HG02884 (cell line): Measurements from ENCODE around the gene PPP1R3E.
"Not testable (repeated sequence)": the region's sequence is repeated elsewhere in the genome, so short reads cannot be mapped to it uniquely, and the experiment has no call there.

ENCODE experiments used
- ATAC-seq: cut with Tn5 transposase; IDR thresholded peaks from one replicate; pipeline ENCODE4 v1.9.1; 2021; ENCODE audit warnings: mild to moderate bottlenecking, moderate library complexity; ENCODE audit not compliant: unreplicated experiment

Gene PPP1R3E

GRCh38 chr14:23302290-23303225 lies at the start of gene PPP1R3E:
Gene PPP1R3E, minus strand, starts transcription at chr14:23302859. Its CDS starts 283 bp downstream, at chr14:23302576.
- peak; percentile 31 for ATAC-seq

GRCh38 chr14:23351681-23352505 lies 49.2 kb upstream of the PPP1R3E start:
- ATAC-seq, result no peak

GRCh38 chr14:23349156-23349845 lies 46.6 kb upstream of the PPP1R3E start:
- no peak for ATAC-seq

- no peak for ATAC-seq
These were observed 45.6 kb upstream of the PPP1R3E start for GRCh38 chr14:23348297-23348655.

GRCh38 chr14:23347406-23348296 lies 45.0 kb upstream of the PPP1R3E start:
- ATAC-seq, result no peak

GRCh38 chr14:23346693-23347405 lies 44.2 kb upstream of the PPP1R3E start:
- no peak for ATAC-seq

GRCh38 chr14:23345987-23346692 lies 43.5 kb upstream of the PPP1R3E start:
- ATAC-seq, result no peak

- ATAC-seq, result no peak
These were observed 41.8 kb upstream of the PPP1R3E start for GRCh38 chr14:23344481-23344880.

GRCh38 chr14:23339506-23340268 lies 37.0 kb upstream of the PPP1R3E start:
- ATAC-seq, result no peak

- ATAC-seq, result no peak
These were observed 33.0 kb upstream of the PPP1R3E start for GRCh38 chr14:23335623-23336022.

- no peak for ATAC-seq
These were observed 25.5 kb upstream of the PPP1R3E start for GRCh38 chr14:23327947-23328744.

- ATAC-seq, result no peak
These were observed 24.1 kb upstream of the PPP1R3E start for GRCh38 chr14:23326491-23327332.

GRCh38 chr14:23325746-23326145 lies 23.1 kb upstream of the PPP1R3E start:
- not testable (repeated sequence) for ATAC-seq

- no peak for ATAC-seq
These were observed 22.3 kb upstream of the PPP1R3E start for GRCh38 chr14:23324993-23325392.

GRCh38 chr14:23324455-23324846 lies 21.8 kb upstream of the PPP1R3E start:
- no peak for ATAC-seq

GRCh38 chr14:23323838-23324454 lies 21.3 kb upstream of the PPP1R3E start:
- ATAC-seq, result no peak
